Measurements from ENCODE around the gene TNFRSF12A.
"Not testable (repeated sequence)": the region's sequence is repeated elsewhere in the genome, so short reads cannot be mapped to it uniquely, and the experiment has no call there.

The TNFRSF12A gene

GRCh38 chr16:3069146-3069545 lies 49.0 kb downstream of the TNFRSF12A start:
- DNase-seq, result not testable (repeated sequence)

- DNase-seq, result no peak
These were observed 50.5 kb downstream of the TNFRSF12A start for GRCh38 chr16:3070608-3071111.

- no peak for DNase-seq
These were observed 51.5 kb downstream of the TNFRSF12A start for GRCh38 chr16:3071655-3072054.

All from NK-92 treated with Interleukin-12 subunit alpha and Interleukin-12 subunit beta, amount 100 ng/mL, for 24 hours (cell line).